Measurements from ENCODE around the gene OTUD1. TPM values are rescaled to one million over a fixed set of nuclear protein-coding genes. Genes with fewer than 3 reads are reported as not detected.

OTUD1 gene
- total and polyA plus RNA-seq, 2 of the 4 experiments (the other 2 are of a cell fraction) = 1.3 to 1.4 TPM

DNA sequence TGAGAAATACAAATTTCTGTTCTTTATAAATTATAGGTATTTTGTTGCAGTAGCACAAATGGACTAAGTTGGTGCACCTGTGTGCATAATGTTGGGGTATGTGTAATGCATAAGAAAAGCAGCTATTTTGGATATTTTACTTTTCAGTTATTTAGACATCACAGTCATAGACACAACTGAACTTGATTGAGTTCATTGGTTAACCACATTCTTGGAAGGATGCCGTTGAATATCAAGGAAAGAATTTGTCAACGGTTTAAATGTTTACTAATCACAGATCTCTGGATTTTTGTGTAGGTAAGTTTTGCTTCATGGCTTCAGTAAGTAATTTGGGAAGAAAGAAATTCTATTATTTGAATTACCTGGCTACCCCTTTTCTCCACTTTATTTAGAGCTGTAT, 4.1 kb downstream of the OTUD1 start:
- no peak for ATAC-seq (ENCODE audit: low read depth)
- H4K5ac ChIP-seq (ENCODE audit: low read depth, low read length) = no peak overlapping the region
- POLR2A ChIA-PET (ENCODE audit: unreplicated experiment) = no interaction called here
- peaks cover 23% of the 10 kb centered on the region; the same call in 1 of the 2 replicates for H4K20me1 ChIP-seq (ENCODE audit: insufficient read depth, low read length)
- H3K27me3 ChIP-seq (ENCODE audit: control insufficient read depth, insufficient read depth, low read length) = no peaks in the 10 kb centered on the region
- no peak overlapping the region for H3K18ac ChIP-seq (ENCODE audit: low read depth, low read length)
- no peak overlapping the region for H2AK5ac ChIP-seq (ENCODE audit: low read depth, low read length)
- WGBS, 2 experiments (ENCODE audit: extremely low coverage in 2 of 2, insufficient read length in 1 of 2) = no CpG with 5 or more reads among the region's 2 CpGs
- no peak overlapping the region for H4K8ac ChIP-seq (ENCODE audit: low read depth in 2 of 2, low read length in 2 of 2)
- peak overlapping the region; percentile 23; the same call in 1 of the 2 replicates for H3K4me2 ChIP-seq (ENCODE audit: low read depth, low read length)
- H3K23ac ChIP-seq (ENCODE audit: low read depth, low read length) = no peak overlapping the region
- CTCF ChIA-PET = interaction anchor here (1.2 kb wide), 1 partner anchor 74 kb away, joined by 5 read pairs; no protein-coding TSS in a partner anchor
- H2AFZ ChIP-seq (replicated peaks; ENCODE audit: low read length, poor library complexity) = no peak overlapping the region
- TF ChIP-seq FOS (IDR thresholded peaks at IDR 0.05; ENCODE audit: low read depth, low read length) (no peak), CHD1 (IDR thresholded peaks at IDR 0.05; ENCODE audit: low read depth, low read length) (no peak), POLR2A (IDR thresholded peaks at IDR 0.05; ENCODE audit: low read depth, low read length) (no peak), RFX5 (IDR thresholded peaks at IDR 0.05; ENCODE audit: low read depth, low read length) (no peak), MAFK (IDR thresholded peaks at IDR 0.05; ENCODE audit: low read depth, low read length) (no peak), RAD21 (IDR thresholded peaks at IDR 0.05; ENCODE audit: low read length) (no peak), RCOR1 (IDR thresholded peaks at IDR 0.05; ENCODE audit: insufficient replicate concordance, low read length) (no peak), CEBPB (IDR thresholded peaks at IDR 0.05; ENCODE audit: low read depth, low read length) (no peak), NFE2L2 (IDR thresholded peaks at IDR 0.05; ENCODE audit: low read depth, low read length) (no peak), MXI1 (IDR thresholded peaks at IDR 0.05; ENCODE audit: borderline replicate concordance, low read depth, low read length) (no peak)
- TF ChIP-seq, protein P1, sequence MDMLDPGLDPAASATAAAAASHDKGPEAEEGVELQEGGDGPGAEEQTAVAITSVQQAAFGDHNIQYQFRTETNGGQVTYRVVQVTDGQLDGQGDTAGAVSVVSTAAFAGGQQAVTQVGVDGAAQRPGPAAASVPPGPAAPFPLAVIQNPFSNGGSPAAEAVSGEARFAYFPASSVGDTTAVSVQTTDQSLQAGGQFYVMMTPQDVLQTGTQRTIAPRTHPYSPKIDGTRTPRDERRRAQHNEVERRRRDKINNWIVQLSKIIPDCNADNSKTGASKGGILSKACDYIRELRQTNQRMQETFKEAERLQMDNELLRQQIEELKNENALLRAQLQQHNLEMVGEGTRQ (IDR thresholded peaks at IDR 0.05; ENCODE audit: low read depth, low read length) = no peak
- TF ChIP-seq, protein P2, sequence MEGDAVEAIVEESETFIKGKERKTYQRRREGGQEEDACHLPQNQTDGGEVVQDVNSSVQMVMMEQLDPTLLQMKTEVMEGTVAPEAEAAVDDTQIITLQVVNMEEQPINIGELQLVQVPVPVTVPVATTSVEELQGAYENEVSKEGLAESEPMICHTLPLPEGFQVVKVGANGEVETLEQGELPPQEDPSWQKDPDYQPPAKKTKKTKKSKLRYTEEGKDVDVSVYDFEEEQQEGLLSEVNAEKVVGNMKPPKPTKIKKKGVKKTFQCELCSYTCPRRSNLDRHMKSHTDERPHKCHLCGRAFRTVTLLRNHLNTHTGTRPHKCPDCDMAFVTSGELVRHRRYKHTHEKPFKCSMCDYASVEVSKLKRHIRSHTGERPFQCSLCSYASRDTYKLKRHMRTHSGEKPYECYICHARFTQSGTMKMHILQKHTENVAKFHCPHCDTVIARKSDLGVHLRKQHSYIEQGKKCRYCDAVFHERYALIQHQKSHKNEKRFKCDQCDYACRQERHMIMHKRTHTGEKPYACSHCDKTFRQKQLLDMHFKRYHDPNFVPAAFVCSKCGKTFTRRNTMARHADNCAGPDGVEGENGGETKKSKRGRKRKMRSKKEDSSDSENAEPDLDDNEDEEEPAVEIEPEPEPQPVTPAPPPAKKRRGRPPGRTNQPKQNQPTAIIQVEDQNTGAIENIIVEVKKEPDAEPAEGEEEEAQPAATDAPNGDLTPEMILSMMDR (conservative IDR thresholded peaks at IDR 0.05; ENCODE audit: low read depth, low read length) = no peak
- TF ChIP-seq, protein P3, sequence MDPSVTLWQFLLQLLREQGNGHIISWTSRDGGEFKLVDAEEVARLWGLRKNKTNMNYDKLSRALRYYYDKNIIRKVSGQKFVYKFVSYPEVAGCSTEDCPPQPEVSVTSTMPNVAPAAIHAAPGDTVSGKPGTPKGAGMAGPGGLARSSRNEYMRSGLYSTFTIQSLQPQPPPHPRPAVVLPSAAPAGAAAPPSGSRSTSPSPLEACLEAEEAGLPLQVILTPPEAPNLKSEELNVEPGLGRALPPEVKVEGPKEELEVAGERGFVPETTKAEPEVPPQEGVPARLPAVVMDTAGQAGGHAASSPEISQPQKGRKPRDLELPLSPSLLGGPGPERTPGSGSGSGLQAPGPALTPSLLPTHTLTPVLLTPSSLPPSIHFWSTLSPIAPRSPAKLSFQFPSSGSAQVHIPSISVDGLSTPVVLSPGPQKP (IDR thresholded peaks at IDR 0.05; ENCODE audit: borderline replicate concordance, low read depth, low read length) = no peak
- H3K27ac ChIP-seq (ENCODE audit: insufficient read depth, low read length) = no peak overlapping the region
- no peaks in the 10 kb centered on the region; the same call in 1 of the 2 replicates for H3K36me3 ChIP-seq (ENCODE audit: control insufficient read depth, insufficient read depth, low read length)
- H3K9ac ChIP-seq (ENCODE audit: low read depth, low read length) = no peak overlapping the region
- intact Hi-C loops (cut with micrococcal nuclease) = no loop called here
- peaks cover 12 to 32% of the 10 kb centered on the region in 2 experiments for H3K79me1 ChIP-seq (ENCODE audit: low read depth in 1 of 2, low read length in 2 of 2)
- no peak overlapping the region for H2AK9ac ChIP-seq (replicated peaks; ENCODE audit: low read depth, low read length, poor library complexity)
- DNase-seq = peak; percentile 62
- no peak overlapping the region for H4K91ac ChIP-seq (ENCODE audit: insufficient read depth, low read depth, low read length)
- no peak overlapping the region for H3K56ac ChIP-seq (ENCODE audit: extremely low read depth, insufficient read depth, low read length)
- no TSS peak for BruUV-seq (replicated peaks)
- peaks cover 5% of the 10 kb centered on the region for H3K9me1 ChIP-seq (ENCODE audit: insufficient read depth, low read length)
- H2BK5ac ChIP-seq (ENCODE audit: low read depth, low read length, poor library complexity, severe bottlenecking) = no peak overlapping the region
- H2BK15ac ChIP-seq (ENCODE audit: low read depth, low read length) = no peak overlapping the region
- H2BK20ac ChIP-seq (ENCODE audit: low read depth, low read length) = no peak overlapping the region
- no peak overlapping the region for H3K4ac ChIP-seq (ENCODE audit: low read depth, low read length)
- H2BK120ac ChIP-seq (ENCODE audit: low read depth, low read length) = no peak overlapping the region
- H3K4me1 ChIP-seq (ENCODE audit: control insufficient read depth, insufficient read depth, low read length) = no peaks in the 10 kb centered on the region; the same call in 1 of the 2 replicates
- H3K9me3 ChIP-seq (ENCODE audit: control insufficient read depth, insufficient read depth, low read length) = no peaks in the 10 kb centered on the region
- dilution Hi-C loops (cut with HindIII; ENCODE audit: low sequenced_read_pairs, unreplicated experiment) = no loop called here
- no peak overlapping the region for H3K14ac ChIP-seq (replicated peaks; ENCODE audit: low read depth, low read length)
- H3K4me3 ChIP-seq (ENCODE audit: insufficient read depth, low read depth, low read length) = no peak overlapping the region
- in situ Hi-C loops (cut with MboI; ENCODE audit: low sequenced_read_pairs) = no loop called here

Data from IMR-90 (cell line).